ENCODE measurements around the gene CLDN14. TPM values are rescaled to one million over a fixed set of nuclear protein-coding genes. Genes with fewer than 3 reads are reported as not detected.

The CLDN14 gene
- polyA plus RNA-seq, 3 donors = not detected

- DNase-seq = no peak
- Mint-ChIP-seq H3K27ac (no peak overlapping the region), H3K27me3 (ENCODE audit: low read depth in 3 of 3) (peaks cover 0 to 6% (median 0%) of the 10 kb centered on the region in 3 donors), H3K36me3 (no peaks in the 10 kb centered on the region), H3K9me3 (peaks cover 0 to 1% (median 0%) of the 10 kb centered on the region in 7 donors), H3K4me1 (no peaks in the 10 kb centered on the region), H3K4me3 (no peak overlapping the region)
- no peaks in the 10 kb centered on the region for H4K20me1 ChIP-seq (ENCODE audit: insufficient read depth, low read length)
- H3K9ac ChIP-seq (ENCODE audit: insufficient read depth, low read length, poor library complexity, severe bottlenecking) = no peak overlapping the region
- H3K4me1 ChIP-seq (ENCODE audit: control insufficient read depth in 1 of 2, insufficient read depth in 2 of 2, low read length in 2 of 2) = no peaks in the 10 kb centered on the region
- no peak overlapping the region for H3K4me3 ChIP-seq (replicated peaks in 1 of 3; ENCODE audit: low read depth in 2 of 3, low read length in 3 of 3)
- no peak overlapping the region for H2AFZ ChIP-seq (ENCODE audit: insufficient read depth, low read depth, low read length, poor library complexity, severe bottlenecking)
- WGBS (ENCODE audit: insufficient coverage) = 100% methylated on average over 2 of the region's 6 CpGs
- no peaks in the 10 kb centered on the region for H3K27me3 ChIP-seq (ENCODE audit: control insufficient read depth in 2 of 2, insufficient read depth in 2 of 2, low read length in 2 of 2)
- no peaks in the 10 kb centered on the region for H3K79me2 ChIP-seq (ENCODE audit: insufficient read depth, low read length)
- H3K36me3 ChIP-seq (replicated peaks in 1 of 2; ENCODE audit: control insufficient read depth in 1 of 2, insufficient read depth in 2 of 2, low read length in 2 of 2) = no peaks in the 10 kb centered on the region
- H3K4me2 ChIP-seq (replicated peaks; ENCODE audit: extremely low read depth, low read length, poor library complexity, severe bottlenecking) = no peak overlapping the region
- H3K9me3 ChIP-seq (replicated peaks in 1 of 2; ENCODE audit: control insufficient read depth in 1 of 2, insufficient read depth in 1 of 2, low read length in 2 of 2) = no peaks in the 10 kb centered on the region
- H3K27ac ChIP-seq (ENCODE audit: low read depth in 1 of 2, low read length in 2 of 2) = no peak overlapping the region
- intact Hi-C loops (cut with micrococcal nuclease) = no loop called here
- no peak for TF ChIP-seq CTCF (IDR thresholded peaks at IDR 0.05)
Measured at GRCh38 chr21:36527317-36527716, 47.4 kb upstream of the CLDN14 start.

GRCh38 chr21:36526104-36526503, 46.2 kb upstream of the CLDN14 start:
- no peaks in the 10 kb centered on the region for H3K4me1 ChIP-seq (ENCODE audit: control insufficient read depth in 1 of 2, insufficient read depth in 2 of 2, low read length in 2 of 2)
- no peak overlapping the region for H3K27ac ChIP-seq (ENCODE audit: low read depth in 1 of 2, low read length in 2 of 2)
- no peak overlapping the region for H3K4me3 ChIP-seq (replicated peaks in 1 of 3; ENCODE audit: low read depth in 2 of 3, low read length in 3 of 3)
- H3K27me3 Mint-ChIP-seq (ENCODE audit: low read depth in 3 of 3) = peaks cover 0 to 6% (median under 1%) of the 10 kb centered on the region in 3 donors
- H3K4me3 Mint-ChIP-seq = no peak overlapping the region
- H3K36me3 Mint-ChIP-seq = no peaks in the 10 kb centered on the region
- H3K9me3 Mint-ChIP-seq = peaks cover 0 to 4% (median 0%) of the 10 kb centered on the region in 7 donors
- peaks cover 0 to 2% of the 10 kb centered on the region in 2 donors for H3K9me3 ChIP-seq (replicated peaks in 1 of 2; ENCODE audit: control insufficient read depth in 1 of 2, insufficient read depth in 1 of 2, low read length in 2 of 2)
- no peak for TF ChIP-seq CTCF (IDR thresholded peaks at IDR 0.05)
- 100% methylated on average over 4 of the region's 4 CpGs for WGBS (ENCODE audit: insufficient coverage)
- no peak for DNase-seq
- intact Hi-C loops (cut with micrococcal nuclease) = no loop called here
- no peak overlapping the region for H3K27ac Mint-ChIP-seq
- H3K4me2 ChIP-seq (replicated peaks; ENCODE audit: extremely low read depth, low read length, poor library complexity, severe bottlenecking) = no peak overlapping the region
- no peak overlapping the region for H3K9ac ChIP-seq (ENCODE audit: insufficient read depth, low read length, poor library complexity, severe bottlenecking)
- no peaks in the 10 kb centered on the region for H3K36me3 ChIP-seq (replicated peaks in 1 of 2; ENCODE audit: control insufficient read depth in 1 of 2, insufficient read depth in 2 of 2, low read length in 2 of 2)
- H3K27me3 ChIP-seq (ENCODE audit: control insufficient read depth in 2 of 2, insufficient read depth in 2 of 2, low read length in 2 of 2) = no peaks in the 10 kb centered on the region
- no peaks in the 10 kb centered on the region for H4K20me1 ChIP-seq (ENCODE audit: insufficient read depth, low read length)
- no peaks in the 10 kb centered on the region for H3K4me1 Mint-ChIP-seq
- H2AFZ ChIP-seq (ENCODE audit: insufficient read depth, low read depth, low read length, poor library complexity, severe bottlenecking) = no peak overlapping the region
- no peaks in the 10 kb centered on the region for H3K79me2 ChIP-seq (ENCODE audit: insufficient read depth, low read length)
